NCI-H510A treated with DMSO at 0.1 percent for 48 hours (cell line): ENCODE measurements around the gene GNL3L.
"Not testable (repeated sequence)": the region's sequence is repeated elsewhere in the genome, so short reads cannot be mapped to it uniquely, and the experiment has no call there.

Experiments used
- DNase-seq: peaks from one replicate; lab custom pipeline; 2025; lab: John Stamatoyannopoulos, UW

The GNL3L gene

GRCh38 chrX:54561622-54562021 lies 31.6 kb downstream of the GNL3L start:
- DNase-seq, result no peak

GRCh38 chrX:54564936-54565335 lies 34.9 kb downstream of the GNL3L start:
- no peak for DNase-seq

DNA sequence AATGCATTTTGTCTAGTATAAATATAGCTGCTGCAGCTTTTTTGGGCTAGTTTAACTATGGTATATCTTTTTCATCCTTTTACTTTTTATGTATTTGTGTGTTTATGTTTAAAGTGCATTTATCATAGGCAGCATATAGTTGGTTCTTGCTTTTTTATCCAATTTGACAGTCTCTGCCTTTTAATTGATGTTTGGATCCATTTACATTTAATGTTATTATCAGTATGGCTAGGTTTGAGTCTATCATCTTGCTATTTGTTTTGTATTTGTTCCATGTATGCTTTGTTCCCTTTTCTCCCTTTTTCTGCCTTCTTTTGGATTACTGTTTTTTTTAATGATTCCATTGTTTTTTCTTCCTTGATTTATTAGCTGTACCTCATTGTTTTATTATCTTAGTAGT lies 40.3 kb downstream of the GNL3L start:
- DNase-seq, result no peak

DNA sequence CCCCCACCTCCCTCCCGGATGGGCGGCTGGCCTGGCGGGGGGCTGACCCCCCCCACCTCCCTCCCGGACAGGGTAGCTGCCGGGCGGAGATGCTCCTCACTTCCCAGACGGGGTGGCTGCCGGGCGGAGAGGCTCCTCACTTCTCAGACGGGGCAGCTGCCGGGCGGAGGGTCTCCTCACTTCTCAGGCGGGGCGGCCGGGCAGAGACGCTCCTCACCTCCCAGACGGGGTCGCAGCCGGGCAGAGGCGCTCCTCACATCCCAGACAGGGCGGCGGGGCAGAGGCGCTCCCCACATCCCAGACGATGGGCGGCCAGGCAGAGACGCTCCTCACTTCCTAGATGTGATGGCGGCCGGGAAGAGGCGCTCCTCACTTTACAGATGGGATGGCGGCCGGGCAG lies 42.6 kb downstream of the GNL3L start:
- not testable (repeated sequence) for DNase-seq

- DNase-seq, result no peak
Measured at GRCh38 chrX:54597728-54598127, 67.7 kb downstream of the GNL3L start.

DNA sequence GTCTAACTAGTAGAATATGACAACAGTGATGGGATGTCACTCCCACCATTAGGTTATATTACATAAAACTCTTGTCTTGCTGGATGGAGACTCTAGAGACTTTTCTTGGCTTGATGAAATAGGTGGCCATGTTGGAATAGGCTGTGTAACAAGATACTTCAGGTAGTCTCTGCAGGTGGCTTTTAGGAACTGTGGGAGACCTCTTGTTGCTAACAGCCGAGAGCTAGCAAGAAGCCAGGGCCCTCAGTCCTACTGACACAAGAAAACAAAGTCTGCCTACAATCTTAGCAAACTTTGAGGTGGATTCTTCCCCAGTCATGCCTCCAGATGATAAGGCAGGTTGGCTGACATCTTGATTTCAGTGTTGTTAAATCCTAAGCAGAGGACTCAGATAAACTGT lies 72.5 kb downstream of the GNL3L start:
- DNase-seq, result no peak
